ENCODE measurements around the gene TCF4.

GRCh38 chr18:55479656-55480420 is 108.2 kb downstream of the TCF4 start:
- TF ChIP-seq POLR2AphosphoS5 (IDR thresholded peaks at IDR 0.05; ENCODE audit: low read depth, low read length) (no peak), CTCF (IDR thresholded peaks at IDR 0.05) (no peak), REST (IDR thresholded peaks at IDR 0.05; ENCODE audit: insufficient read depth in 1 of 2, low read depth in 2 of 2, low read length in 1 of 2) (no peak), SIN3A (IDR thresholded peaks at IDR 0.05; ENCODE audit: borderline replicate concordance, insufficient read depth, low read depth, low read length) (no peak)

All from Panc1 (cell line).